Osteoblast (primary cell): ENCODE results near the gene RNF19B. TPM values are rescaled to one million over a fixed set of nuclear protein-coding genes. Genes with fewer than 3 reads are reported as not detected.
A peak's percentile ranks its signal among the peaks of the same experiment; 100 is the strongest.

Experiments
- DNase-seq: peaks from one replicate; pipeline ENCODE4 v3.0.0; 2011; ENCODE audit warnings: low spot score, mixed read lengths; ENCODE audit not compliant: insufficient read length; ENCODE audit errors: missing footprints
- H2AFZ ChIP-seq: 2 replicates; pipeline ENCODE4 v1.6.0; 2011; ENCODE audit warnings: mild to moderate bottlenecking, low read length
- H3K27ac ChIP-seq: 2 replicates; pipeline ENCODE4 v1.5.1; 2011; ENCODE audit warnings: mild to moderate bottlenecking, low read depth, low read length, moderate library complexity
- H3K27me3 ChIP-seq: 2 replicates; pipeline ENCODE4 v1.6.0; 2012; ENCODE audit warnings: mild to moderate bottlenecking, control low read depth, inconsistent platforms, low read length, moderate library complexity; ENCODE audit not compliant: insufficient read depth
- H3K36me3 ChIP-seq: 2 replicates; pipeline ENCODE4 v1.5.1; 2011; ENCODE audit warnings: mild to moderate bottlenecking, low read length, control low read depth, moderate library complexity; ENCODE audit not compliant: insufficient read depth
- H3K4me1 ChIP-seq: 2 replicates; pipeline ENCODE4 v1.5.1; 2011; ENCODE audit warnings: mild to moderate bottlenecking, low read length, control low read depth, moderate library complexity; ENCODE audit not compliant: insufficient read depth
- H3K4me2 ChIP-seq: 2 replicates; pipeline ENCODE4 v1.6.0; 2011; ENCODE audit warnings: mild to moderate bottlenecking, low read length; ENCODE audit not compliant: insufficient read depth
- H3K4me3 ChIP-seq: fragments of 200-600 bp; sonication (generic); 3 replicates; pipeline ENCODE4 v1.5.1; 2012; ENCODE audit warnings: mild to moderate bottlenecking, low read length, inconsistent platforms; ENCODE audit not compliant: insufficient read depth
- H3K79me2 ChIP-seq: 2 replicates; pipeline ENCODE4 v1.6.0; 2012; ENCODE audit warnings: mild to moderate bottlenecking, low read length, control low read depth, inconsistent platforms; ENCODE audit not compliant: insufficient read depth
- H3K9me3 ChIP-seq: 2 replicates; pipeline ENCODE4 v1.5.1; 2011; ENCODE audit warnings: low read depth, low read length, control low read depth
- H4K20me1 ChIP-seq: 2 replicates; pipeline ENCODE4 v1.6.0; 2012; ENCODE audit warnings: mild to moderate bottlenecking, low read length, control low read depth; ENCODE audit not compliant: insufficient read depth
- total RNA-seq: library from RNA; depleted of rRNA; stranded (reverse); fragments of >200 nt; gene quantifications from 2 replicates; pipeline ENCODE4 v1.2.3, GENCODE V29; 2012
- TF ChIP-seq, protein P1 (sequence below): IDR thresholded peaks from 2 replicates; pipeline ENCODE4 v1.5.1; 2011; ENCODE audit warnings: mild to moderate bottlenecking, low read depth, low read length, moderate library complexity; ENCODE audit errors: extremely low read depth

RNF19B gene
- total RNA-seq, 1 donor = 14.5 TPM

DNA sequence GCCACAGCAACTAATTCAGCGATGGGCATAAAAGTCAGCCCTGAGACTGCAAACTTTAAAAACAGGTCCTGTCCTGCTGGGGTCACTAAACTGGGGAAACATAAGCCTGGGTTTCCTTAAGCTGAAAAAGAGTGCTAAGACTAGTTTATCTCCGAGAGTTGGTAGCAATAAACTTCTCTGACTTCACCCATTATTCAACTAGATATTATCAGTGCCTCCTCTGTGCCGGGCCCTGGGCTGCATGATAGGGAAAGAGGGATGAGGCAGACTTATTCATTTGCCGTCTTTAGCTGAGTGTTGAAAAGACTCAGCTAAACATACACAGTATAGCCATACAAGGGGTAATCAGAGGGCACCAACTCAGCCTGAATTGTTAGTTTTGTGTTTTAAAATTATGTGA is 39.0 kb upstream of the RNF19B start:
- Histone ChIP-seq H3K27ac (no peak overlapping the region), H3K27me3 (no peaks in the 10 kb centered on the region), H3K4me3 (no peak overlapping the region), H3K4me1 (peaks cover 19% of the 10 kb centered on the region), H4K20me1 (peaks cover 3% of the 10 kb centered on the region), H3K79me2 (no peaks in the 10 kb centered on the region), H3K9me3 (no peaks in the 10 kb centered on the region), H3K4me2 (no peak overlapping the region), H3K36me3 (peaks cover 12% of the 10 kb centered on the region), H2AFZ (no peak overlapping the region)
- TF ChIP-seq, protein P1, sequence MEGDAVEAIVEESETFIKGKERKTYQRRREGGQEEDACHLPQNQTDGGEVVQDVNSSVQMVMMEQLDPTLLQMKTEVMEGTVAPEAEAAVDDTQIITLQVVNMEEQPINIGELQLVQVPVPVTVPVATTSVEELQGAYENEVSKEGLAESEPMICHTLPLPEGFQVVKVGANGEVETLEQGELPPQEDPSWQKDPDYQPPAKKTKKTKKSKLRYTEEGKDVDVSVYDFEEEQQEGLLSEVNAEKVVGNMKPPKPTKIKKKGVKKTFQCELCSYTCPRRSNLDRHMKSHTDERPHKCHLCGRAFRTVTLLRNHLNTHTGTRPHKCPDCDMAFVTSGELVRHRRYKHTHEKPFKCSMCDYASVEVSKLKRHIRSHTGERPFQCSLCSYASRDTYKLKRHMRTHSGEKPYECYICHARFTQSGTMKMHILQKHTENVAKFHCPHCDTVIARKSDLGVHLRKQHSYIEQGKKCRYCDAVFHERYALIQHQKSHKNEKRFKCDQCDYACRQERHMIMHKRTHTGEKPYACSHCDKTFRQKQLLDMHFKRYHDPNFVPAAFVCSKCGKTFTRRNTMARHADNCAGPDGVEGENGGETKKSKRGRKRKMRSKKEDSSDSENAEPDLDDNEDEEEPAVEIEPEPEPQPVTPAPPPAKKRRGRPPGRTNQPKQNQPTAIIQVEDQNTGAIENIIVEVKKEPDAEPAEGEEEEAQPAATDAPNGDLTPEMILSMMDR = no peak
- DNase-seq = no peak

DNA sequence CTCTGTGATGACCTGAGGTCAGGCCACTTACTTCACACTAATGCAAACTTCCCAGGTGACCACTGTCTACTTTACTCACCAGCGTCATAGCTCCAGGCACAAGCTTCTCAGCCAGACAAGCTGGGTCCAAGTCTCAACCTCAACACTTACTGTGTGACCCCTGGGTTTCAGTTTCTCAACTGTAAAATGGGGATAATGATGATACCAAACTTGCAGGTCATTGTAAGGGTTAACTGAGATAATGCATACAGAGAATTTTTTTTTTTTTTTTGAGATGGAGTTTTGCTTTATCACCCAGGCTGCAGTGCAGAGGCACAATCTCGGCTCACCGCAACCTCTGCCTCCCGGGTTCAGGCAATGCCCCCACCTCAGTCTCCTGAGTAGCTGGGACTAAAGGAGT is 37.4 kb upstream of the RNF19B start:
- H3K4me3 ChIP-seq = no peak overlapping the region
- peaks cover 27% of the 10 kb centered on the region for H3K4me1 ChIP-seq
- H3K9me3 ChIP-seq = no peaks in the 10 kb centered on the region
- no peaks in the 10 kb centered on the region for H3K36me3 ChIP-seq
- H3K79me2 ChIP-seq = no peaks in the 10 kb centered on the region
- TF ChIP-seq, protein P1 = no peak
- peaks cover 3% of the 10 kb centered on the region for H4K20me1 ChIP-seq
- no peak overlapping the region for H3K27ac ChIP-seq
- no peak overlapping the region for H2AFZ ChIP-seq
- DNase-seq = no peak
- H3K4me2 ChIP-seq = no peak overlapping the region
- no peaks in the 10 kb centered on the region for H3K27me3 ChIP-seq

- no peaks in the 10 kb centered on the region for H3K9me3 ChIP-seq
- TF ChIP-seq, protein P1 = peak; percentile 41
- H3K27ac ChIP-seq = no peak overlapping the region
- no peak overlapping the region for H3K4me3 ChIP-seq
- peak; percentile 37 for DNase-seq
- no peaks in the 10 kb centered on the region for H3K36me3 ChIP-seq
- H3K4me2 ChIP-seq = no peak overlapping the region
- peaks cover 29% of the 10 kb centered on the region for H3K4me1 ChIP-seq
- no peak overlapping the region for H2AFZ ChIP-seq
- no peaks in the 10 kb centered on the region for H3K27me3 ChIP-seq
- no peaks in the 10 kb centered on the region for H3K79me2 ChIP-seq
- H4K20me1 ChIP-seq = peaks cover 3% of the 10 kb centered on the region
Observed at GRCh38 chr1:33001282-33001681, 36.7 kb upstream of the RNF19B start.

- Histone ChIP-seq H3K27ac (no peak overlapping the region), H3K9me3 (no peaks in the 10 kb centered on the region), H3K36me3 (no peaks in the 10 kb centered on the region), H2AFZ (no peak overlapping the region), H3K4me3 (no peak overlapping the region), H3K4me2 (no peak overlapping the region), H3K4me1 (peaks cover 29% of the 10 kb centered on the region), H3K79me2 (no peaks in the 10 kb centered on the region), H4K20me1 (peaks cover 3% of the 10 kb centered on the region), H3K27me3 (no peaks in the 10 kb centered on the region)
- peak; percentile 44 for DNase-seq
- TF ChIP-seq, protein P1 = no peak
Observed at GRCh38 chr1:33000427-33001026, 35.9 kb upstream of the RNF19B start.
